Measurements from ENCODE around the gene RTTN.

DNA sequence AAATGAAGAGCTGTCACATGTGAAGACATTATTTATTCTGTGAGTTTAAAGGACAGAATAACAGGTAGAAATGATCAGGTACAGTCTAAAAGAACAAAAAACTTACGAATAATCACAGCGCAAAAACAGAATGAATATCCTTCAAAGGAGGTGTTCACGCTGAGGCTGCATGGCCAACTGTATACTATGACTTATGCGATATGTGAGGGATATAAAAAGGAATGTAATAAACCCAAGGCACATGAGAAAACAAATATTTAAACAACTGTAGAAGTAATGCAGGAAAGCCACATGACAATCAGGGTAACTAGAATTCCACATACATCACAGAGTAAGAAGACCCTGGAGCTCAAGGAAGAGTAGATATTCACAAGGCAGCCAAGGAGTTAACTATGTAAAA lies 81.3 kb downstream of the RTTN start:
- TF ChIP-seq, protein P1, sequence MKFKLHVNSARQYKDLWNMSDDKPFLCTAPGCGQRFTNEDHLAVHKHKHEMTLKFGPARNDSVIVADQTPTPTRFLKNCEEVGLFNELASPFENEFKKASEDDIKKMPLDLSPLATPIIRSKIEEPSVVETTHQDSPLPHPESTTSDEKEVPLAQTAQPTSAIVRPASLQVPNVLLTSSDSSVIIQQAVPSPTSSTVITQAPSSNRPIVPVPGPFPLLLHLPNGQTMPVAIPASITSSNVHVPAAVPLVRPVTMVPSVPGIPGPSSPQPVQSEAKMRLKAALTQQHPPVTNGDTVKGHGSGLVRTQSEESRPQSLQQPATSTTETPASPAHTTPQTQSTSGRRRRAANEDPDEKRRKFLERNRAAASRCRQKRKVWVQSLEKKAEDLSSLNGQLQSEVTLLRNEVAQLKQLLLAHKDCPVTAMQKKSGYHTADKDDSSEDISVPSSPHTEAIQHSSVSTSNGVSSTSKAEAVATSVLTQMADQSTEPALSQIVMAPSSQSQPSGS (IDR thresholded peaks at IDR 0.05; ENCODE audit: low read length): no peak
- TF ChIP-seq RFX5 (IDR thresholded peaks at IDR 0.05; ENCODE audit: low read depth, low read length): no peak
- TF ChIP-seq, protein P2, sequence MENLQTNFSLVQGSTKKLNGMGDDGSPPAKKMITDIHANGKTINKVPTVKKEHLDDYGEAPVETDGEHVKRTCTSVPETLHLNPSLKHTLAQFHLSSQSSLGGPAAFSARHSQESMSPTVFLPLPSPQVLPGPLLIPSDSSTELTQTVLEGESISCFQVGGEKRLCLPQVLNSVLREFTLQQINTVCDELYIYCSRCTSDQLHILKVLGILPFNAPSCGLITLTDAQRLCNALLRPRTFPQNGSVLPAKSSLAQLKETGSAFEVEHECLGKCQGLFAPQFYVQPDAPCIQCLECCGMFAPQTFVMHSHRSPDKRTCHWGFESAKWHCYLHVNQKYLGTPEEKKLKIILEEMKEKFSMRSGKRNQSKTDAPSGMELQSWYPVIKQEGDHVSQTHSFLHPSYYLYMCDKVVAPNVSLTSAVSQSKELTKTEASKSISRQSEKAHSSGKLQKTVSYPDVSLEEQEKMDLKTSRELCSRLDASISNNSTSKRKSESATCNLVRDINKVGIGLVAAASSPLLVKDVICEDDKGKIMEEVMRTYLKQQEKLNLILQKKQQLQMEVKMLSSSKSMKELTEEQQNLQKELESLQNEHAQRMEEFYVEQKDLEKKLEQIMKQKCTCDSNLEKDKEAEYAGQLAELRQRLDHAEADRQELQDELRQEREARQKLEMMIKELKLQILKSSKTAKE (IDR thresholded peaks at IDR 0.05; ENCODE audit: low read depth, poor library complexity, severe bottlenecking): no peak
- TF ChIP-seq BMI1 (IDR thresholded peaks at IDR 0.05; ENCODE audit: borderline replicate concordance): no peak
